Fibroblast of the conjunctiva (primary cell): ENCODE measurements around the gene BEND5.
A peak's percentile ranks its signal among the peaks of the same experiment; 100 is the strongest.

Experiments used
- DNase-seq: peaks from one replicate; pipeline ENCODE4 v3.0.0-alpha.2; 2010; ENCODE audit warnings: low read depth

Gene BEND5

GRCh38 chr1:48776393-48777218 lies at the start of gene BEND5:
TSS of gene BEND5 (minus strand) at chr1:48776891. CDS start at chr1:48776831, 60 bp downstream.
- no peak for DNase-seq

- no peak for DNase-seq
Observed at GRCh38 chr1:48823168-48823567, 46.5 kb upstream of the BEND5 start.

GRCh38 chr1:48820491-48820890 lies 43.8 kb upstream of the BEND5 start:
- DNase-seq = no peak

GRCh38 chr1:48817505-48818114 lies 40.9 kb upstream of the BEND5 start:
- DNase-seq = peak; percentile 45

- DNase-seq = peak; percentile 10
Observed at GRCh38 chr1:48810740-48811139, 34.0 kb upstream of the BEND5 start.

- no peak for DNase-seq
Observed at GRCh38 chr1:48808496-48808895, 31.8 kb upstream of the BEND5 start.

- DNase-seq = peak; percentile 61
Observed at GRCh38 chr1:48807554-48808260, 31.0 kb upstream of the BEND5 start.

GRCh38 chr1:48803474-48803873 lies 26.8 kb upstream of the BEND5 start:
- DNase-seq = no peak

- DNase-seq = no peak
Observed at GRCh38 chr1:48794816-48795215, 18.1 kb upstream of the BEND5 start.

- no peak for DNase-seq
Observed at GRCh38 chr1:48793863-48794262, 17.2 kb upstream of the BEND5 start.

- no peak for DNase-seq
Observed at GRCh38 chr1:48792961-48793360, 16.3 kb upstream of the BEND5 start.

- no peak for DNase-seq
Observed at GRCh38 chr1:48790397-48790796, 13.7 kb upstream of the BEND5 start.

- no peak for DNase-seq
Observed at GRCh38 chr1:48789903-48790302, 13.2 kb upstream of the BEND5 start.

GRCh38 chr1:48785869-48786268 lies 9.2 kb upstream of the BEND5 start:
- no peak for DNase-seq

- no peak for DNase-seq
Observed at GRCh38 chr1:48784301-48784700, 7.6 kb upstream of the BEND5 start.

GRCh38 chr1:48777219-48777895 lies 666 bp upstream of the BEND5 start:
- no peak for DNase-seq

- DNase-seq = no peak
Observed at GRCh38 chr1:48775831-48776392, 779 bp downstream of the BEND5 start.

GRCh38 chr1:48773133-48773532 lies 3.6 kb downstream of the BEND5 start:
- DNase-seq = no peak

- no peak for DNase-seq
Observed at GRCh38 chr1:48772211-48772610, 4.5 kb downstream of the BEND5 start.

GRCh38 chr1:48771561-48771960 lies 5.1 kb downstream of the BEND5 start:
- DNase-seq = no peak

GRCh38 chr1:48767975-48768510 lies 8.6 kb downstream of the BEND5 start:
- no peak for DNase-seq

- DNase-seq = no peak
Observed at GRCh38 chr1:48765335-48765734, 11.4 kb downstream of the BEND5 start.
